ENCODE data around the gene FLNB. TPM values are rescaled to one million over a fixed set of nuclear protein-coding genes. Genes with fewer than 3 reads are reported as not detected.

Gene FLNB
- total and polyA plus RNA-seq, 9 of the 15 experiments (the other 6 are each of a cell fraction or from before 2014, with no cell fraction given), result 9.4 to 48.1 (median 25.6) TPM

DNA sequence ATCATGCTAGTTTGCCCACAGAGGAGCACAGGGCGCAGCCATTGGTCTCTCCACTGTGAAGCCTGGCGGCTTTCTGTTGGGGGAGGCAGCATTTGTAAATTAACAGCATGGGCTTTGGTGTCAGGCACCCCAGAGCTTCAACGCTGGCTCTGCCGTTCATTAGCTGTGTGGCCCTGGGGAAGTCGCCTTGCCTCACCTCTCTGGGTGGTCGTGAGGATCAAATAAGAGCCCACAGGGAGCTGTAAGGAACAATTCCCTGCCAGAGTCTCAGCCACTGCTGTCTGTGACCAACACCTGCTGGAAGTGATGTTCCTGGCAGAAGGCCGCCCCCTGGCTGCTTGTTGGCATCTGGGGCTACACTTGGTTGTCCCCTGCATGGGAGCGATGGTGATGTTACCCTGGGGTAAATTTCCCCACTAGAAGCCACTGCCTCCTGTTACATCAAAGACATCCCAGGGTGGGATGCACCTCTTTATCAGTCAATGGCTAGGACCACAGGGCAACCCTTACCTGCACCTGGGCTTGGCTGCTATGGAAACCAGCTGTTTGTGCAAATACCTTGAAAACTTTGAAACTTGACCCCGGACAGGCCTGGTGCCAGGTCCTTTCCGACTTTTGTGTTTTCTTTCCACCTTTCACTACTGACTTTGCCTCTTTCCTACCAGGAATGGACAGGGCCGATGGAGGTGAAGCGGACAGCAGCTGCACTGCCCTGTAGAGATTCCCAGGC is 165.6 kb downstream of the FLNB start (continued):
- TF ChIP-seq, protein P1, sequence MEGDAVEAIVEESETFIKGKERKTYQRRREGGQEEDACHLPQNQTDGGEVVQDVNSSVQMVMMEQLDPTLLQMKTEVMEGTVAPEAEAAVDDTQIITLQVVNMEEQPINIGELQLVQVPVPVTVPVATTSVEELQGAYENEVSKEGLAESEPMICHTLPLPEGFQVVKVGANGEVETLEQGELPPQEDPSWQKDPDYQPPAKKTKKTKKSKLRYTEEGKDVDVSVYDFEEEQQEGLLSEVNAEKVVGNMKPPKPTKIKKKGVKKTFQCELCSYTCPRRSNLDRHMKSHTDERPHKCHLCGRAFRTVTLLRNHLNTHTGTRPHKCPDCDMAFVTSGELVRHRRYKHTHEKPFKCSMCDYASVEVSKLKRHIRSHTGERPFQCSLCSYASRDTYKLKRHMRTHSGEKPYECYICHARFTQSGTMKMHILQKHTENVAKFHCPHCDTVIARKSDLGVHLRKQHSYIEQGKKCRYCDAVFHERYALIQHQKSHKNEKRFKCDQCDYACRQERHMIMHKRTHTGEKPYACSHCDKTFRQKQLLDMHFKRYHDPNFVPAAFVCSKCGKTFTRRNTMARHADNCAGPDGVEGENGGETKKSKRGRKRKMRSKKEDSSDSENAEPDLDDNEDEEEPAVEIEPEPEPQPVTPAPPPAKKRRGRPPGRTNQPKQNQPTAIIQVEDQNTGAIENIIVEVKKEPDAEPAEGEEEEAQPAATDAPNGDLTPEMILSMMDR (IDR thresholded peaks at IDR 0.05 in 2 of 3, conservative IDR thresholded peaks at IDR 0.05 in 1 of 3; ENCODE audit: insufficient read depth in 2 of 3, low read depth in 1 of 3, low read length in 3 of 3), result peak; percentile 55 to 63 (median 55)
- TF ChIP-seq ZNF3 (CRISPR knock-in tag; IDR thresholded peaks at IDR 0.05), result no peak
- peak; percentile 51; the same call in 1 of the 2 replicates for TF ChIP-seq POLR2G (IDR thresholded peaks at IDR 0.05; ENCODE audit: low read depth, low read length)
- TF ChIP-seq ETV5 (CRISPR knock-in tag; IDR thresholded peaks at IDR 0.05; ENCODE audit: low read depth), result 0 out of 2 replicates have a peak, but pooled peaks have one; percentile 14
- TF ChIP-seq RAD21 (CRISPR knock-in tag; conservative IDR thresholded peaks at IDR 0.05 in 1 of 2, IDR thresholded peaks at IDR 0.05 in 1 of 2), result peak; percentile 15 to 72; a peak in 2 of 4 replicates
- TF ChIP-seq RFX1 (IDR thresholded peaks at IDR 0.05), result peak; percentile 52; the same call in 1 of the 2 replicates
- TF ChIP-seq, protein P2, sequence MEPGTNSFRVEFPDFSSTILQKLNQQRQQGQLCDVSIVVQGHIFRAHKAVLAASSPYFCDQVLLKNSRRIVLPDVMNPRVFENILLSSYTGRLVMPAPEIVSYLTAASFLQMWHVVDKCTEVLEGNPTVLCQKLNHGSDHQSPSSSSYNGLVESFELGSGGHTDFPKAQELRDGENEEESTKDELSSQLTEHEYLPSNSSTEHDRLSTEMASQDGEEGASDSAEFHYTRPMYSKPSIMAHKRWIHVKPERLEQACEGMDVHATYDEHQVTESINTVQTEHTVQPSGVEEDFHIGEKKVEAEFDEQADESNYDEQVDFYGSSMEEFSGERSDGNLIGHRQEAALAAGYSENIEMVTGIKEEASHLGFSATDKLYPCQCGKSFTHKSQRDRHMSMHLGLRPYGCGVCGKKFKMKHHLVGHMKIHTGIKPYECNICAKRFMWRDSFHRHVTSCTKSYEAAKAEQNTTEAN (CRISPR knock-in tag; IDR thresholded peaks at IDR 0.05), result 0 out of 2 replicates have a peak, but pooled peaks have one; percentile 39
- TF ChIP-seq RCOR1 (IDR thresholded peaks at IDR 0.05; ENCODE audit: borderline replicate concordance in 1 of 2, low read depth in 2 of 2, low read length in 2 of 2), result 0 out of 4 replicates have a peak, but pooled peaks of 1 of the 2 experiments have one; percentile 18
- 0 out of 2 replicates have a peak, but pooled peaks have one; percentile 5 for TF ChIP-seq GABPA (tag; conservative IDR thresholded peaks at IDR 0.05; ENCODE audit: low read depth)
- TF ChIP-seq SETDB1 (IDR thresholded peaks at IDR 0.05; ENCODE audit: low read length), result no peak
- no peak for TF ChIP-seq NR1H2 (CRISPR knock-in tag; IDR thresholded peaks at IDR 0.05)

Measured in K562 (cell line).